HG03558 (cell line): Measurements from ENCODE around the gene ELAVL1.

Experiments
- ATAC-seq: cut with Tn5 transposase; IDR thresholded peaks from one replicate; pipeline ENCODE4 v1.9.1; 2021; ENCODE audit warnings: moderate number of reproducible peaks; ENCODE audit not compliant: unreplicated experiment; ENCODE audit errors: extremely low read depth

The ELAVL1 gene

DNA sequence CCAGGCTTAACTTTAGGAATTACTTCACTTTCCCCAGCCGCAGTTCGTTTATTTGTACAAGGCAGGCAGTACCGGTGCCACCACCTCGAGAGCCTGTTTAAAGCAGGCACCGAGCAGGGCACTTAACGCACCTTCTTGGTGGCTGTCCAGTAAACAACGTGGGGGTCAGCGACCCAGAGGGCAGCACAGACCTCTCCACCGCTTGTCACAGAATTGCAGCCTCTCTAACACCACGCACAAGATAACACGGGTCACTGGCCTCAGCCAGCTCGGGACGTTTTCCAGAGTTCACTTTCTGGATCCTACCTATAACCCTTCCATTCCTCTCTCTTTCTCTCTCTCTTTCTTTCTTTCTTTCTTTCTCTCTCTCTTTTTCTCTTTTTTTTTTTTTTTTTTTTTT lies 16.8 kb upstream of the ELAVL1 start:
- no peak for ATAC-seq

- ATAC-seq, result no peak
Observed at GRCh38 chr19:8021374-8021773, 15.9 kb upstream of the ELAVL1 start.

- no peak for ATAC-seq
Observed at GRCh38 chr19:8020681-8021080, 15.2 kb upstream of the ELAVL1 start.

GRCh38 chr19:8017808-8018207 lies 12.4 kb upstream of the ELAVL1 start:
- ATAC-seq, result no peak

- no peak for ATAC-seq
Observed at GRCh38 chr19:8004723-8005513, 523 bp downstream of the ELAVL1 start.

GRCh38 chr19:8004001-8004400 lies 1.4 kb downstream of the ELAVL1 start:
- ATAC-seq, result no peak

- ATAC-seq, result no peak
Observed at GRCh38 chr19:8001995-8002849, 3.2 kb downstream of the ELAVL1 start.

DNA sequence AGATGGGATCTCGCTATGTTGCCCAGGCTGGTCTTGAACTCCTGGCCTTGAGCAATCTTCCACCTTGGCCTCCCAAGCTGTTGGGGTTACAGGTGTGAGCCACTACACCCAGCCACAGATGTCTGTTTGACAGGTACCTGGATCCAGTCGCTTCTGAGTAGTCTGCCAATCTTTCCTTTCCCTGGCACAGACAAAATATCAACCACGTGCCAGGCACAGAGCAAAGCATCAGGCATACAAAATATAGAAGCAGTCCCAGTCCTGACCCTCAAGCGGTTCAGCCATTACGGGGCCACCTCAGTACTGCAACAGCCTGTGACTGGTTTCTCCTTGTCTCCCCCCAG lies 3.8 kb downstream of the ELAVL1 start:
- ATAC-seq, result no peak

DNA sequence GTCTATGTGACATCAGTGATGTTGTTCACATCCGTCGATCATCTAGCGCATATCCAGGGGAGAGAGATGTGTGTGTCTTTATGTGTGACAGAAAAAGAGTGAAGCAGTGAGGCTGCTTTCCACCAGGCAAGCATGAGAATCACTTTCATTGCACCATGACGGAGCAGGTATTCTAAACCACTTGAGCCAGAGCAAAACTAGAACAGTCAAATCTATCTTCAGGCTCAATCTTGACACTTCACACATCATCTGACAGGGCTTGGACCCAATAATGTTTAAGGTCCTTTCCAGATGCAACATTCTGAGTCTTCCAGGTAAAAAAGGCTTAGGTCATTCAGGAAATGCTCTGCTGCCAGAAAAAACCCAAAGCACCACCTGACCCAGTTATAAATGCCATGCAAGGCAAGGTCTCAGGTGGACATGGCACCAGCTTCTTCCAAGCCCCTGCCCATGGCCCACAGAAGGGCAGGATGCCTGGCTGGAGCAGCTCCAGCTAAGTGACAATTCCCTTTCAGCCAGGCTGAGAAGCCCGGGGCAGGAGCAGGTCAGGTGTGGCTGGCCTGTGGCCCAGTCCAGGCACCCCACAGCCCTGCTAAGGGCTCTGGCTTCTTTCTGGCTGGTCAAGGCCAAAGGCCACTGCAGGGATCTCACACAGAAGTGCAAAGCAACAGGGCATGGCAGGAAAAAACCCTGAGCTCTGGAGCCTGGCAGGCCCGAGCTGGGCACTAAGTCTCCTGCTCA lies 5.0 kb downstream of the ELAVL1 start:
- ATAC-seq, result no peak

- ATAC-seq, result no peak
Observed at GRCh38 chr19:7999376-7999775, 6.1 kb downstream of the ELAVL1 start.

GRCh38 chr19:7997809-7998480 lies 7.5 kb downstream of the ELAVL1 start:
- no peak for ATAC-seq

DNA sequence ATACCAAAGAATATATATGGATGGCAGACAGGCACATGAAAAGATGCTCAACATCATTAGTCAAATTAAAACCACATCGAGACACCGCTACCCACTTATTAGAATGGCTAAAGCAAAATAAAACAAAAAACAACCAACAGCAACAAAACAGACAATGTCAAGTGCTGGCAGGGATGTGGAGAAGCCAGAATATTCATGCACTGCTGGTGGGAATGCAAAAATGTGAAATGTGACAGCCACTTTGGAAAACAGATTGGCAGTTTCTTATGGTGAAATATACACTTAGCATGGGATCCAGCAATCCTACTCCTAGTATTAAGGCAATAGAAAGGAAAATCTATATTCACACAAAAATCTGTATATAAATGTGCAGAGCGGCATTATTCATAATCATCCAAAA lies 8.6 kb downstream of the ELAVL1 start:
- no peak for ATAC-seq

DNA sequence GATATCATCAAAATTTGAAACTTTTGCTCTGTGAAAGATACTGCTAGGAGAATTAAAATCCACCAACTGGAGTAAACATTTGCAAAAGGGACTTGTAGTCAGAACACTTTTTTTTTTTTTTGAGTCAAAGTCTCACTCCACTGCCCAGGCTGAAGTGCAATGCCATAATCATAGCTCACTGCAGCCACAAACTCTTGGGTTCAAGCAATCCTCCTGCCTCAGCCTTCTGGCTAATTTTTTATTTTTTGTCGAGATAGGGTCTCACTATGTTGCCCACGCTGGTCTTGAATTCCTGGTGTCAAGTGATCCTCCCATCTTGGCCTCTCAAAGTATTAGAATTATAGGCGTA lies 9.7 kb downstream of the ELAVL1 start:
- no peak for ATAC-seq

DNA sequence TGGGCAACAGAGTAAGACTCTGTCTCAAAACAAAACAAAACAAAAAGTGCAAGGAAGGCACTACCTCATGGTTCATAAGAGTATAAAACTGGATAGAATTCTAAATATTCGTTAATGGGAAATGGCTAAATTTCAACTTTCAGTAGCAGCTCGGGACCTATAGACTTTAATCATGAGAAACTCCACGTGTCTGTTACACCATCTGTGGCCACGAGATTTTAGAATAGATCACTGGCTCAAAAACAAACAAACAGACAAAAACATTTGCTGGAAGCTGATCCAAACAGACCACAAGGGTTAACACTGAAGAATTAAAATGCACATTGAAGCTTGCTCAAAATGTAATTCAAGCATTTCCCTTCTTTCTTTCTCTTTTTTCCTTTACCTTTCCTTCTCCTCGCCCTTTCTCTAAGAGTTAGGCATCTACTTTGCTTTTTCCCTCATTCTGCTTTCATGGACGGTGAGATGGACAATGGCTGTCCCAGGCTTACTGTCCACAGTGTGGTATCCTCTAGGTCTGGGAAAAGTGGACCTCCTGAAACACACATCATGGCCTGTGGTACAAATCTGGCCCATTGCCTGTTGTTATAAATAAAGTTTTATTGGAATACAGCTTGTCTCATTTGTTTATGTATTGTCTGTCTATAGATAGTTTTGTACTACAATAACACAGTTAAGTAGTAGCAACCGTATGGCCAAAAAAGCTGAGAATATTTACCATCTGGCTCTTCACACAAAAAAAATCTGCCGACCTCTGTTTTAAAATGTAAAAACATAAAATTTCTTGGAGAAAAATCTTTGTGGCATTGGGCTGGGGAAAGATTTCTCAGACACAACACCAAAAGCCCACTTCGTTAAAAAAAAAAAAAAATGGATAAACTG lies 10.3 kb downstream of the ELAVL1 start:
- no peak for ATAC-seq

- no peak for ATAC-seq
Observed at GRCh38 chr19:7994114-7994513, 11.3 kb downstream of the ELAVL1 start.

GRCh38 chr19:7993560-7993959 lies 11.9 kb downstream of the ELAVL1 start:
- ATAC-seq, result no peak

DNA sequence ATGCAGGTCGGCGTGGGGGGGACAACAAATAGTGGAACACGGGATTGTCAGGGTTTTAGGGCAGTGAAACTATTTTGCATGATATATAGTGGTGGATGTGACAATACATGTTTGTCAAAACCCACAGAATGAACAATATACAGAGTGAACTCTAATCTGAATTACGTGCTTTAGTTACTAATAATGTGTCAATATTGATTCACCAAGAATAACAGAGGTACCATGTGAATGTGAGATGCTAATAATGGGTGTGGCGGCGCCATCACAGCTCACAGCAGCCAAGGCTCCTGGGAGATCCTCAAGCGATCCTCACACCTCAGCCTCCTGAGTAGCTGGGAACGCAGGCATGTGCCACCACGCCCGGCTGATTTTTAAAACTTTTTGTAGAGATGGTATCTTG lies 12.9 kb downstream of the ELAVL1 start:
- ATAC-seq, result no peak

- no peak for ATAC-seq
Observed at GRCh38 chr19:7989071-7989575, 16.3 kb downstream of the ELAVL1 start.

DNA sequence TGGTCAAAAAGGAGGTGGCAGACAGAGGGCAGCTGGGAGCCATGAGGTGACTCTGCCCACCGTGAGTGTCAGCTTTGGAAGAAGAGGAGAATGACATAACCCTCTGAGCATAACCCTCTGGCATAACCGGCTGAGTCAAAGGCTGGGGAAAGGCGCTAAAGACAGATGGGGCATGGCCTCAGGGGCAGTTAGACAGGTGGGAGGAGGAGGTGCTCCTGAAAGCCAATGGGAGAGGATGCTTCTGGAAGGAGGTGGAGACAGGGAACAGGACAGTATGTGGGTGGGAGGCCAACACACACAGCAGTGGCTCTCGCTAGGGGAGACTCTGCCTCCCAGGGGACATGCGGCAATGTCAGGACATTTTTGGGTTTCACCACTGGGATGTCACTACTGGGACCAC lies 17.1 kb downstream of the ELAVL1 start:
- ATAC-seq, result no peak
